Measurements from ENCODE around the gene IL5RA. TPM values are rescaled to one million over a fixed set of nuclear protein-coding genes. Genes with fewer than 3 reads are reported as not detected.
A peak's percentile ranks its signal among the peaks of the same experiment; 100 is the strongest.

Gene IL5RA, protein sequence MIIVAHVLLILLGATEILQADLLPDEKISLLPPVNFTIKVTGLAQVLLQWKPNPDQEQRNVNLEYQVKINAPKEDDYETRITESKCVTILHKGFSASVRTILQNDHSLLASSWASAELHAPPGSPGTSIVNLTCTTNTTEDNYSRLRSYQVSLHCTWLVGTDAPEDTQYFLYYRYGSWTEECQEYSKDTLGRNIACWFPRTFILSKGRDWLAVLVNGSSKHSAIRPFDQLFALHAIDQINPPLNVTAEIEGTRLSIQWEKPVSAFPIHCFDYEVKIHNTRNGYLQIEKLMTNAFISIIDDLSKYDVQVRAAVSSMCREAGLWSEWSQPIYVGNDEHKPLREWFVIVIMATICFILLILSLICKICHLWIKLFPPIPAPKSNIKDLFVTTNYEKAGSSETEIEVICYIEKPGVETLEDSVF
- total RNA-seq (under 1 TPM in 3 of 5 donors, not detected in 2; under 0.01 to 0.92 (median 0.29) TPM), polyA plus RNA-seq (under 1 TPM in 2 of 3 donors, not detected in 1; 0.19 to 0.46 TPM)
- long read RNA-seq, donor 1: 0 reads
- long read RNA-seq, donor 2: 0 reads
- long read RNA-seq, donor 3: 0 reads
- long read RNA-seq, donor 4: 0 reads
- long read RNA-seq, donor 5: 0 reads
- long read RNA-seq, donor 6: 0 reads
- long read RNA-seq, donor 7: 0 reads
- long read RNA-seq, donor 8: 0 reads
- long read RNA-seq, donor 9: 0 reads
- long read RNA-seq, donor 10: 0 reads

DNA sequence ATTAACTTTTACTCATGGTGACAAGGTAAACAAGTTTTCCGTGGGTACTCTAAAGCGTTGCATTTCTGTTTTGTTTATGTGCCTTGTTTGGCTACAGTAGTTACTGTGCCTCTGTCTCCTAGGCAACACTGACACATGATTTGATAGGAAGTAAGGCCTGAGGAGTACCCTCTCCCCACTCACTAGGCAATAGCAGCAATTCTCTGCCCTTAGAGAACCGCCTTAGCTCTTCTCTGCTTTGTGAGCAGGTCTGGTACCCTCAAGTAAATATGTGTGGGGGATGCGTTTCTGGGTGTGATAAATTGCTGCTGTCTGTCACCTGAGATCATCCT, at the start of gene IL5RA:
Gene IL5RA, minus strand, starts transcription at position 76 of the 332 bp plus-strand sequence. CDS start 5,390 bp downstream, outside the sequence.
- TF ChIP-seq POLR2AphosphoS5 (IDR thresholded peaks at IDR 0.05) (no peak), POLR2A (IDR thresholded peaks at IDR 0.05) (no peak), EP300 (IDR thresholded peaks at IDR 0.05) (no peak)
- TF ChIP-seq, protein P1, sequence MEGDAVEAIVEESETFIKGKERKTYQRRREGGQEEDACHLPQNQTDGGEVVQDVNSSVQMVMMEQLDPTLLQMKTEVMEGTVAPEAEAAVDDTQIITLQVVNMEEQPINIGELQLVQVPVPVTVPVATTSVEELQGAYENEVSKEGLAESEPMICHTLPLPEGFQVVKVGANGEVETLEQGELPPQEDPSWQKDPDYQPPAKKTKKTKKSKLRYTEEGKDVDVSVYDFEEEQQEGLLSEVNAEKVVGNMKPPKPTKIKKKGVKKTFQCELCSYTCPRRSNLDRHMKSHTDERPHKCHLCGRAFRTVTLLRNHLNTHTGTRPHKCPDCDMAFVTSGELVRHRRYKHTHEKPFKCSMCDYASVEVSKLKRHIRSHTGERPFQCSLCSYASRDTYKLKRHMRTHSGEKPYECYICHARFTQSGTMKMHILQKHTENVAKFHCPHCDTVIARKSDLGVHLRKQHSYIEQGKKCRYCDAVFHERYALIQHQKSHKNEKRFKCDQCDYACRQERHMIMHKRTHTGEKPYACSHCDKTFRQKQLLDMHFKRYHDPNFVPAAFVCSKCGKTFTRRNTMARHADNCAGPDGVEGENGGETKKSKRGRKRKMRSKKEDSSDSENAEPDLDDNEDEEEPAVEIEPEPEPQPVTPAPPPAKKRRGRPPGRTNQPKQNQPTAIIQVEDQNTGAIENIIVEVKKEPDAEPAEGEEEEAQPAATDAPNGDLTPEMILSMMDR (IDR thresholded peaks at IDR 0.05): no peak
- peaks cover 0 to 12% (median 5%) of the 10 kb centered on the region in 4 donors for H3K4me1 ChIP-seq

DNA sequence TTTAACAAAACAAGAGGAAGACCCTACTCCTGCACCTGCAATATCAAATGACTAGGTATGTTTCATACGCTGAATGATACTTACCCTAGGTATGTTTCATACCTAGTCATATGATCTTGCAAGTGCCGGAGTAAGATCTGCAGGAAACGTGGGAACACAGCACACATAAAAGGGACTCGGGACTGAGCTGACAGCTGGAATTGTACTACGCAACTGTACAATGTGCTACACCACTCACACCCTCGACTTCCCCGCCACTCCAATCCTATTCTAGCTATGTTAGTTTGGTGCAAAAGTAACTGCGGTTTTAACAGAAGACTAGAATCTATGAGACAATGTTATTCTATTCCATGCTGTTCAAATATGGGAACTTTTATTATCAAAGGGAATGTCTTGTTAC, 47.3 kb upstream of the IL5RA start:
- TF ChIP-seq POLR2AphosphoS5 (IDR thresholded peaks at IDR 0.05) (no peak), POLR2A (IDR thresholded peaks at IDR 0.05) (no peak), EP300 (IDR thresholded peaks at IDR 0.05) (no peak)
- TF ChIP-seq, protein P1 (IDR thresholded peaks at IDR 0.05): no peak
- WGBS, 5 donors: 90 to 95% (median 93%) methylated on average over 8 of the region's 8 CpGs
- intact Hi-C loops (cut with DNase I; ENCODE audit: low total_unique reads): no loop called here
- no peaks in the 10 kb centered on the region for H3K4me1 ChIP-seq
- DNase-seq: no peak
- H3K4me3 ChIP-seq: no peak overlapping the region
- H3K36me3 ChIP-seq: peaks cover 43 to 97% (median 91%) of the 10 kb centered on the region in 4 donors
- H3K27ac ChIP-seq: no peak overlapping the region
- H3K9me3 ChIP-seq: no peaks in the 10 kb centered on the region
- H3K27me3 ChIP-seq: no peaks in the 10 kb centered on the region

More for the DNA sequence above, at the start of gene IL5RA:
- DNase-seq: peak in 1 of 2 donors; percentile 65
- Histone ChIP-seq H3K36me3 (no peaks in the 10 kb centered on the region), H3K27me3 (no peaks in the 10 kb centered on the region), H3K27ac (peak within 1 kb of the TSS in 1 of 5 donors; percentile 26), H3K9me3 (no peaks in the 10 kb centered on the region), H3K4me3 (no peak within 1 kb of the TSS)
- 28 to 53% (median 30%) methylated on average over 4 of the region's 4 CpGs for WGBS, 5 donors
- intact Hi-C loops (cut with DNase I; ENCODE audit: low total_unique reads): no loop called here

DNA sequence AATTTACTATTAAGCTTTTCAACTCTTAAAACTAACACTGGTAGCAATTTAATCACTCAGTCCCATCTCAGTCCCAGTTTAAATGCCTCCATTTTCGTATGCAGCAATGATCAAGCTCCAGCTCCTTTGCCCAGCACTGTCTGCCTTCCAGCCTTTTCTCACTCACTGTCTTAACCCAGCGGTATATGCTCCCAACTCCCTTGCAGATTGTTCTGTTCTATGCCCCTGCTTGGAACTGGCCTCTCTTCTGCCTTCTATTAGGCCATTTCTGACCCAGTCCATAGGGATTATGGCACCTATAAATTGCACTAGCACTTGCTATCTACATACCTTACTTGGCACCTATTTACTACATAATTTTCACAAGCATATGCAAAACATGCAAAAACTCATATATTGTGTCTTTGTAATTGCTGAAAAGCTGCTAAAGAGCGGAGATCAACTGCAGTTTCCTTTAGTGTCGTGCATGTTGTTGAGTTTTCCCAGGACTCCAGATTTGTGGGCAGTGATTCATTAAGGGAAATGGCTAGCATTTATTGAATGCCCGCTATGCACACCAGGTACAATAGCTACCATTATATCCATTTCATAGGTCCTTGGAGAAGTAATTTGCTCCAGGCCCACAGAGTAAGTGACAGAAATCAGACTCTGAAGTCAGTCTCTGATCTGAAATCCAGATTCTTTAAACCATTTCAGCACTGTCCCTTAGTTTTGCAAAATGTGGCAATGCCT, 44.9 kb upstream of the IL5RA start:
- intact Hi-C loops (cut with DNase I; ENCODE audit: low total_unique reads): no loop called here
- Histone ChIP-seq H3K9me3 (no peaks in the 10 kb centered on the region), H3K27me3 (no peaks in the 10 kb centered on the region), H3K4me1 (peaks cover 0 to 15% (median 7%) of the 10 kb centered on the region in 4 donors), H3K36me3 (peaks cover 57 to 100% (median 96%) of the 10 kb centered on the region in 4 donors), H3K4me3 (no peak overlapping the region), H3K27ac (no peak overlapping the region)
- TF ChIP-seq EP300 (IDR thresholded peaks at IDR 0.05) (no peak), POLR2A (IDR thresholded peaks at IDR 0.05) (no peak), POLR2AphosphoS5 (IDR thresholded peaks at IDR 0.05) (no peak)
- TF ChIP-seq, protein P1 (IDR thresholded peaks at IDR 0.05): no peak
- no peak for DNase-seq
- WGBS, 5 donors: 86 to 96% (median 94%) methylated on average over 5 of the region's 5 CpGs

DNA sequence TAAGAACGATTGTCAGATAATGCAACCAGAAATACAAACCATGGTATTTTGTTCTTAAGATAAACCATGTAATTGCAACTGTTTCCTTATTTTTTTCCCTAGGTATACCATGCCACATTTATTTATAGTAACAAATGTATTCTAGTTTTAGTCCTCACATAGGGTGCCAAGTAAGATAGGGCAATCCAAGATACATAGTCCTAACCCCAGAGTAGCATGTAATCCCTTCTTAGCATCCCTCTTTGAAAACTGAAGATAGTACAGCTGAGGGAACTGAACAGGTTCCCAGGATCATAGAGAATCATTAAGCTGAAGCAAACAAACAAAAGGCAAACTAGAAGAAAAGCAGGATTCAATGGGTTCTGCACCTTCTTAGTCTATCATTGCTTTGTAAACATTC, 41.3 kb upstream of the IL5RA start:
- Histone ChIP-seq H3K27me3 (no peaks in the 10 kb centered on the region), H3K4me1 (peaks cover 0 to 26% (median 12%) of the 10 kb centered on the region in 4 donors), H3K9me3 (no peaks in the 10 kb centered on the region), H3K4me3 (no peak overlapping the region), H3K36me3 (peaks cover 65 to 100% (median 99%) of the 10 kb centered on the region in 4 donors), H3K27ac (no peak overlapping the region)
- WGBS, 5 donors: 12 to 38% (median 30%) methylated on average over 1 of the region's 1 CpG
- TF ChIP-seq POLR2A (IDR thresholded peaks at IDR 0.05): no peak
- TF ChIP-seq, protein P1 (IDR thresholded peaks at IDR 0.05): no peak
- TF ChIP-seq POLR2AphosphoS5 (IDR thresholded peaks at IDR 0.05): no peak
- no peak for TF ChIP-seq EP300 (IDR thresholded peaks at IDR 0.05)
- DNase-seq: no peak
- intact Hi-C loops (cut with DNase I; ENCODE audit: low total_unique reads): no loop called here

All from stomach (tissue), 19 donors.